Left forelimb (tissue), 1 donor: ENCODE measurements around the gene CFAP61.

ENCODE experiments used
- DNase-seq: peaks from one replicate; pipeline ENCODE4 v3.0.0-alpha.2; 2018; ENCODE audit warnings: low spot score

CFAP61 gene

DNA sequence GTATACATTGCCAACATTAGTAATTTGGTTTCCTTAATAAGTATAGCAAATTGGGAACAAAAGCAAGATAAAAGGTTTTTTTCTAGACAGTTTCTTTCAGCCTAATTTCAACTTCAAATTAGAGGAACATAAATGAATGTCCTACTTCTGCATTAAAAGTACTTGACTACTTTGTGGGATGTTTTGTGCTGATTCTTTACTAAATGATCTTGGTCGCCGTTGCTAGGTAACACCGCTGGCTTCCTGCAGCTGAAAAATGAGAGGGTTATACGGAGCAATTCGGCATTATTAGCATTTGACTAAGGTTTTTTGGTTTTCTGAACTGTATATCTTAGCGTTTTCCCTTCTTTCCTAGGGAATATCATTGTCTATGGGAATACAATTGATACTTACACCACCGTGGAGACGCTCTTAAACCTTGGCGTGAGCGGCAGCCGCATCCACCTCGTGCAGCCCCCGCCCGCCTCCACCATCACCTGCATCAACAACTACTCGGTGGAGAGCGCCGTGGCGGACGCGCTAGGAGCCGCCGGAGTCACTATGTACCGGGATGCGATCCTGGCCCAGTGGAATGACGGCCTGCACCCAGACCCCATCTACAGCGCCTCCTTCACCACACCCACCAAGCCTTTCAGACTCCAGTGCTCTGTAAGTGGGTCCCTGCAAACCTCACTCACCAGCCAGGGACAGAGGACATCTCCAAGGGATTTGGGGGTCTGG is 224.6 kb downstream of the CFAP61 start:
- no peak for DNase-seq

- DNase-seq: no peak
Observed at GRCh38 chr20:20277894-20278335, 225.6 kb downstream of the CFAP61 start.

GRCh38 chr20:20286061-20286460 is 233.7 kb downstream of the CFAP61 start:
- no peak for DNase-seq

- no peak for DNase-seq
Observed at GRCh38 chr20:20289331-20289730, 237.0 kb downstream of the CFAP61 start.

DNA sequence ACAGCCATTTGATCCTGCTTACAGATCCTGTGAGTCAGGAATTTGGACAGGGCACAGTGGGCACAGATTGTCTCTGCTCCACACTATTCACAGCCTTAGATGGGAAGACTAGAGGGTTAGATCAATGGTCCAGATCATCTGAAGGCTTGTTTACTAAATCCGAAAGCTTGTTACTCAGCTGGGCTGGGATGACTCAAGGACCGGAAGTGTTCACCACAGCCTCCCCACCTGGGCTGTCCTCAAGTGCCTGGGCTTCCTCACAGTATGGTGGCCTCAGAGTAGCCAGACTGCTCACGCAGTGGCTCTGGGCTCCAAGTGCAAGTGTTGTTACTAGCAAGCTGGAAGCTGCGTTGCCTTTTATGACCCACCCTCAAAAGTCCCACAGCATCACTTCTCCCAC is 240.1 kb downstream of the CFAP61 start:
- no peak for DNase-seq

DNA sequence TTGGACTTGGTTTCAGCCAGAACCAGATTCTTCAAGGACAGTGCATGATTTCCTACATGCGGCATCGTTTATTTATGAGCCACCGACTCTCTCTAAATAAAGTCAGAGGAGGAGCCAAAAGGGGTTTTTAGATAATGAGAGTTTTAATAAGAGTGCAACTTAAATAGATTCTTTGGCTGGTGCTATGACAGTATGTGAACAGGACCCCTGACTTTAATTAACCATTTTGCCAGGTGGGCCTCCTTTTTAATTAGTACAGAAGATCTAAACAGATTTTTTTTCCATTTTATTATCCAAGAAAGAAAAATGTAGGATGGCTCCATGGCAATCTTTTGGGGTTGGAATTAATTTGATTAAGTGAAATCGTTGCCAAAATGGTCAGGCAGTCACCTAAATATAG is 240.8 kb downstream of the CFAP61 start:
- no peak for DNase-seq

DNA sequence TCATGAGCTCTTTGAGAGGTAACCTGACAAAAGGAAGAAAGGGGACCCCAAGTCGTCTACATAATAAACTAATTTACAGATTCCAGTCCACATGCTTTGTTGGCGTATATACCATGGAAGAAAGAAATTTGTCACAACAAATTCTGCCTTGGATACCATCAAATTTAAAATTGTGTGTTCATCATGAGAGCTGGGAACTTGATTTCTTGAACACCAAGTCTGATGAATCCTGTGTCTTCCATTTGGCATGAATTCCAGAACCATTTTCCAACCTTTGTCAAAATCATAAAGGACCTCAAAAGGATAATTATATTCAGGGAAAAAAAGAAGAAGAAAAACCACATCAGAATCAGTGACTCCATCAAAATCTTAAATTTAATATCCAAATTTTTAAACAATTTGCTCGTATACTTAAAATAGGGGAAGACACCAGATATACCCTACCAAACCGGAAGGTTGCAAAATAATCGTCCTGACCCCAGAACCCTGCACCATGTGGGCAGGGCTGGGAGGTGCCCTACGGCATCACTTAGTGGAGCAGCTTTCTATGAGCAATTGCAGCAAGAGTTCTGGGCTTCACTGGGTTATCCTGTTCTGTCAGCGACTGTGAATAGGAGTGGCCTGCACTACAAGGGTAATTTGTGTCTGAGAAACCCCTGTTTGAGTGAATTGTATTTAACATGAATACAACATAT is 241.5 kb downstream of the CFAP61 start:
- no peak for DNase-seq

DNA sequence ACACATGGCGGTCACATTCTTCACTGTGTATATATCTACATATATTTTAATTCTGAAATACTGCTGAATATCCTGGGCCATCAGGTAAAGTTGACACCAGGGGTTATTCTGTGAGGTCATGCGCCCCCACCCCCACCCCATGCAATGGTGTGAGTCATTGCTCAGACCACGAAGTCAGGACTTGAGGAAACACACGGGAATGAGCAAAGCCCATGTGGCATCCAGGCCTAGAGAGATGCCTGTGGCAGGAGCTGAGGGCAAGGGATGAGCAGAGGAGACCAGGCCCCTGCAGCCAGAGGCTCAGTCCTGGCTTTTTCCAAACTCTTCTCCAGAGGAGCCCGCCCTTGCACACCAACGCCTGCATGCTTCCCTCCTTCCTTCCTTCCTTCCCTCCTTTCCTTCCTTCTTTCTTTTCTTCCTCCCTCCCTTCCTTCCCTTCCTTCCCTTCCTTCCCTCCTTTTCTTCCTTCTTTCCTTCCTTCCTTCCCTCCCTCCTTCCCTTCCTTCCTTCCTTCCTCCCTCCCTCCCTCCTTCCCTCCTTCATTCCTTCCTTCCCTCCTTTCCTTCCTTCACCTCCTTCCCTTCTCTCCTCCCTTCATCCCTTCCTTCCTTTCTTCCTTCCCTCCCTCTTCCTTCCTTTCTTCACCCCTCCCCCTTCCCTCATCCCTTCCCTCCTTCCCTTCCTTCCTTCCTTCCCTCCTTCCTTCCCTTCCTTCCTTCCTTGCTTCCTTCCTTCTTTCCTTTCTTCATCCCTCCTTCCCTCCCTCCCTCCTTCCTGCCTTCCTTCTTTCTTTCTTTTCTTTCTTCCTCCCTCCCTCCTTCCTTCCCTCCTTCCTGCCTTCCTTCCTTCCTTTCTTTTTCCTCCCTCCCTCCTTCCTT is 243.5 kb downstream of the CFAP61 start:
- DNase-seq: no peak

DNA sequence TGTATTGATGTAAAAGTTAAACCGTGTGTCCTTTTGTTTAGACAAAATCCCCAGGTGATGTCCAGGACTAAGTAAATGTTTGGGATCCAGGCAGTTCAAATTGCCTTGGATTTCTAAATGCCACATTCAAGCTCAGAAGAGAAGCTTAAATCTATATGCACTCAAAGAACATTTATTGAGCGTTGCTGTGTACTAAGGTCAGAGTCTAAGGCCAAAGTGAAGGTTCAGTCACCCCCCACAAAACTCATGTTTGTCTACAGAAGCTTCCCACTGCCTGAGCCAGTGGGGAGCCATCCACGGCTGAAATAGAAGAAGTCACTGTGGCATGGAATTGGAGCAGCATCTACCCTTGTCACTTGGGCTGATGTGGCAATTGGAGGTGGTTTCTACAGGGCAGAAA is 244.8 kb downstream of the CFAP61 start:
- no peak for DNase-seq

DNA sequence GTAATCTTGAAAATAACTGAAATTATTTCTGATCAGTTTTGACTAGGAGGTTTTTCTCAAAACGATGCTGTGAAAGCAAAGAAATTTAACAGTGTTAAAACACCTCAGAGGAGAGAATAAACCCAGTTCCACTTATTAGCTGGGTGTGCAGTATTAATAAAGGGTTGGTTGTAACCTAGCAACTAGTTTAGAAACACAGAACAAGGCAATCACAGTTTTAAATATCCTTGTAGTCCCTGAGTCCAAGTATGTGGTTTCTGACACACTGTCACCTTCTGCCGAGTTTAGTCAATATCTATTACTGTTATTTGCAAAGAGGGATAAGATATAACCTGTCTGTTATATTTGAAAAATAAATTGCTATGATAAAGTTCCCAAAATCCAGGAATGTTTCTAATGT is 245.4 kb downstream of the CFAP61 start:
- DNase-seq: no peak

- DNase-seq: no peak
Observed at GRCh38 chr20:20299904-20300303, 247.6 kb downstream of the CFAP61 start.

DNA sequence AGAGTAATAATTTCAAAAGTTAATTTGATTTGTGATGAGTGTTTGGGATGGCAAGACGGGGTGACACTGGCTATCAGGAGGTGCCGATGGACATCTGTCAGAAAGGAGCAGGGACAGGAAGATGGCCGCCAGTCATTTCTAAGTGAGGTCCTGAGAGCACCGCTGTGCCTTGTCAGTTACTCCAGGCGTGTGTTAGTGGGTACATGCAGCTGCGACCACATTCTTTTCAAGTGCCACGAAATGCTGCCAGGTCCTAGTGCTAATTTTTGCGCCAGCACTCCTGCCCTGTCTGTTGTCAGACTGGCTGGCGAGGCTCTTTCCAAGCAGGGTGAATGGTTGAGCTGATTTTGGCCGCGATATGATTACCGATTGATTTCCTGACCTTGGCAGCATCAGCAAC is 251.0 kb downstream of the CFAP61 start:
- DNase-seq: no peak

DNA sequence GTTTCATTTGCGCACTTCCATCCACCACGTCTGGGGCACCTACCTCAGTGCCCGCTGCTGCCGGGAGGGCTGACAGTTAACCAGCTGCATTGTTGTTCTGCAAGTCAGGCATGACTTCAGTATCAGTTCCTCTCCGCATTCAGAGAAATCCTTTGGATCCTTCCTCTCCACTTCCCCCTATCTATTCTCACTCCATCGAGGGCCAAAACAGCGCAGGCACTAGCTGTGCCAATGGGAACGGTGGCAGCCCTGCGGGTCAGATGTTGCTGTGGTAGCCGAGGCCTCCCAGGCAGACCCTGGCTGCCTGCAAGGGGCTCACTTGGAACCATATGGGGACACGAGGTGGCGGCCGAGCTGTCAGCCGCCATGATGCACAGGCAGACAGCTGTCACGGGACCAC is 251.4 kb downstream of the CFAP61 start:
- no peak for DNase-seq

DNA sequence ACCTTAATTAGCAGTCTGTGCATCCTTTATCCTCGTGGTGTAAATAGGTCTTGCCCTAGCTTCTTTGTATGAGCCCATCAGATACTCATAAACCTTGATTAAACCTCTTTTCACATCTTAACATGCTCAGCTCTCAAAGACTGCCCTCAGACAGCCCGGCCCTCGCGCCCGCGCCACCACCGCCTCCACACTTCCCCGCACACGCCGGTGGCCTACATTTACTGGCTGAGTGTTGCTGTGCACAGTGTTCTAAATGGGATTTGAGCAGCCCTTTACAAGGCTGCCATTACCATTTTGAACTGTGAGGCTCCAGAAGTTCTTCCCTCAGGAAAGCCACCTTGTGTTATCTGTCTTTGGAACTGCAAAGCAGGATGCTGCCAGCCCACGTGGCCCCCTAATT is 252.6 kb downstream of the CFAP61 start:
- no peak for DNase-seq

- no peak for DNase-seq
Observed at GRCh38 chr20:20312562-20312961, 260.2 kb downstream of the CFAP61 start.

- peak; percentile 68 for DNase-seq
Observed at GRCh38 chr20:20317195-20317594, 264.9 kb downstream of the CFAP61 start.

- no peak for DNase-seq
Observed at GRCh38 chr20:20317621-20318364, 265.5 kb downstream of the CFAP61 start.

- DNase-seq: no peak
Observed at GRCh38 chr20:20318365-20319161, 266.2 kb downstream of the CFAP61 start.

DNA sequence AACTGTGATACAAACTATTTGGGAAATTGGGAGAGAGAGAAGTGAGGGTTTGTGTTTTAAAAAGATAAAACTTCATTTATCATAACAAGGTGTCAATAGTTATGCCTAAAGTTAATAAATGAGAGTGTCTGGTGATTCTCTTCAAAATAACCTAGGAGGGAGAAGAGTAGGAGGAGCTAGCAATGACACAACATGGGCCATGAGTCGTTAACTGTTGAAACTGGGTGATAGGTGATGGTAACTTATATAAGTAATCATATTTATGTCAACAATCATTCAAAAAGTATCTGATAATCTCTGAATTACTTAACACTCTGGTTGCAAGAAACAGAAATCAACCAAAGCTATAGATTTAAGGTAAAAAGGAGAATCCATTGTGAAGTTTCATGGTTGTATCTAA is 268.8 kb downstream of the CFAP61 start:
- no peak for DNase-seq

- no peak for DNase-seq
Observed at GRCh38 chr20:20321917-20322316, 269.6 kb downstream of the CFAP61 start.

DNA sequence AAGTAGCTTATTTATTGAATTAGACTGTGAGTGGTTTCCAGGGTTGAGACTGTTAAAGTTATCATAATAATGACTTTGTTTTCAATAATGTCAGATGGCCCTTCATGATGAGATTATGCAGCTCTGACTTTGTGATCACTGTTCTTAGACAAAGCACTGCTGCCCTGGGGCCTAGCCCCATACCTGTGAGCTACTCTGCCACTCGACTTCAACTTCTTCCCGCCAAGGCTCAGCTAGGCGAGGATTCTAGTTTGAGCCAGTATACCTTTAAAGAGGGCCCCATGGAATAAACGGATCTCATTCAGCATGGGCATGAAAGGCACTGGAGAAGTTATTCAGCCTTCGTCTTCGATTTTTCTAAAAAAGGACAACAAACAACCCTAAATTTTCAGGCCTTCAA is 270.6 kb downstream of the CFAP61 start:
- DNase-seq: no peak
